ENCODE data around the gene CORO1C. TPM values are rescaled to one million over a fixed set of nuclear protein-coding genes. Genes with fewer than 3 reads are reported as not detected.

Gene CORO1C
- total RNA-seq, 1 experiment from 2014 or later: 138 TPM

- H3K9me3 ChIP-seq (ENCODE audit: control insufficient read depth in 1 of 2, insufficient read depth in 1 of 2, low read depth in 1 of 2, low read length in 2 of 2): no peaks in the 10 kb centered on the region
- peaks cover 23 to 40% of the 10 kb centered on the region in 2 experiments for H3K4me1 ChIP-seq (ENCODE audit: control insufficient read depth in 1 of 2, insufficient read depth in 2 of 2, low read length in 2 of 2)
- DNase-seq (ENCODE audit: low read depth, low spot score): no peak
- H3K27me3 ChIP-seq (ENCODE audit: insufficient read depth, low read length): no peaks in the 10 kb centered on the region
- TF ChIP-seq SP1 (IDR thresholded peaks at IDR 0.05; ENCODE audit: low read depth) (no peak), EZH2phosphoT487 (IDR thresholded peaks at IDR 0.05; ENCODE audit: borderline replicate concordance) (no peak), EZH2 (IDR thresholded peaks at IDR 0.05) (no peak), POLR2AphosphoS5 (IDR thresholded peaks at IDR 0.05; ENCODE audit: low read depth, low read length) (no peak), TCF7L2 (IDR thresholded peaks at IDR 0.05; ENCODE audit: borderline replicate concordance, extremely low read depth, insufficient read depth, insufficient read length) (no peak), YY1 (IDR thresholded peaks at IDR 0.05; ENCODE audit: extremely low read depth, insufficient replicate concordance, low read depth, low read length) (no peak), MAX (IDR thresholded peaks at IDR 0.05) (no peak), FOSL1 (IDR thresholded peaks at IDR 0.05; ENCODE audit: low read depth) (no peak), POLR2A (IDR thresholded peaks at IDR 0.05; ENCODE audit: borderline replicate concordance, extremely low read depth, insufficient read depth, insufficient read length) (no peak), CEBPB (IDR thresholded peaks at IDR 0.05; ENCODE audit: low read depth) (no peak), JUND (IDR thresholded peaks at IDR 0.05) (no peak), SRF (IDR thresholded peaks at IDR 0.05; ENCODE audit: low read depth) (no peak), ZBTB33 (IDR thresholded peaks at IDR 0.05; ENCODE audit: extremely low read depth, insufficient replicate concordance, low read length) (no peak), RAD21 (IDR thresholded peaks at IDR 0.05; ENCODE audit: low read depth) (no peak), CTCF (IDR thresholded peaks at IDR 0.05 in 2 of 3, conservative IDR thresholded peaks at IDR 0.05 in 1 of 3; ENCODE audit: borderline replicate concordance in 1 of 3, insufficient read depth in 1 of 3, low read depth in 2 of 3, low read length in 2 of 3) (no peak), ZNF274 (IDR thresholded peaks at IDR 0.05; ENCODE audit: low read depth, low read length) (no peak)
- TF ChIP-seq, protein P1, sequence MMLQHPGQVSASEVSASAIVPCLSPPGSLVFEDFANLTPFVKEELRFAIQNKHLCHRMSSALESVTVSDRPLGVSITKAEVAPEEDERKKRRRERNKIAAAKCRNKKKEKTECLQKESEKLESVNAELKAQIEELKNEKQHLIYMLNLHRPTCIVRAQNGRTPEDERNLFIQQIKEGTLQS (IDR thresholded peaks at IDR 0.05): no peak
- TF ChIP-seq, protein P2, sequence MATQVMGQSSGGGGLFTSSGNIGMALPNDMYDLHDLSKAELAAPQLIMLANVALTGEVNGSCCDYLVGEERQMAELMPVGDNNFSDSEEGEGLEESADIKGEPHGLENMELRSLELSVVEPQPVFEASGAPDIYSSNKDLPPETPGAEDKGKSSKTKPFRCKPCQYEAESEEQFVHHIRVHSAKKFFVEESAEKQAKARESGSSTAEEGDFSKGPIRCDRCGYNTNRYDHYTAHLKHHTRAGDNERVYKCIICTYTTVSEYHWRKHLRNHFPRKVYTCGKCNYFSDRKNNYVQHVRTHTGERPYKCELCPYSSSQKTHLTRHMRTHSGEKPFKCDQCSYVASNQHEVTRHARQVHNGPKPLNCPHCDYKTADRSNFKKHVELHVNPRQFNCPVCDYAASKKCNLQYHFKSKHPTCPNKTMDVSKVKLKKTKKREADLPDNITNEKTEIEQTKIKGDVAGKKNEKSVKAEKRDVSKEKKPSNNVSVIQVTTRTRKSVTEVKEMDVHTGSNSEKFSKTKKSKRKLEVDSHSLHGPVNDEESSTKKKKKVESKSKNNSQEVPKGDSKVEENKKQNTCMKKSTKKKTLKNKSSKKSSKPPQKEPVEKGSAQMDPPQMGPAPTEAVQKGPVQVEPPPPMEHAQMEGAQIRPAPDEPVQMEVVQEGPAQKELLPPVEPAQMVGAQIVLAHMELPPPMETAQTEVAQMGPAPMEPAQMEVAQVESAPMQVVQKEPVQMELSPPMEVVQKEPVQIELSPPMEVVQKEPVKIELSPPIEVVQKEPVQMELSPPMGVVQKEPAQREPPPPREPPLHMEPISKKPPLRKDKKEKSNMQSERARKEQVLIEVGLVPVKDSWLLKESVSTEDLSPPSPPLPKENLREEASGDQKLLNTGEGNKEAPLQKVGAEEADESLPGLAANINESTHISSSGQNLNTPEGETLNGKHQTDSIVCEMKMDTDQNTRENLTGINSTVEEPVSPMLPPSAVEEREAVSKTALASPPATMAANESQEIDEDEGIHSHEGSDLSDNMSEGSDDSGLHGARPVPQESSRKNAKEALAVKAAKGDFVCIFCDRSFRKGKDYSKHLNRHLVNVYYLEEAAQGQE (IDR thresholded peaks at IDR 0.05; ENCODE audit: low read depth): no peak
- H3K9ac ChIP-seq (ENCODE audit: low read length): no peak overlapping the region
- no peaks in the 10 kb centered on the region for H3K36me3 ChIP-seq (ENCODE audit: control insufficient read depth in 1 of 2, insufficient read depth in 2 of 2, low read length in 2 of 2)
- ChIA-PET POLR2A (no interaction called here), RAD21 (ENCODE audit: low non-redundant PET in 1 of 2, low total read pairs in 2 of 2, uncharacterized antibody in 2 of 2, unreplicated experiment in 2 of 2) (no interaction called here), CTCF (no interaction called here)
- H3K27ac ChIP-seq (ENCODE audit: low read depth, low read length): no peak overlapping the region
- H3K79me2 ChIP-seq (ENCODE audit: insufficient read depth, low read length): no peaks in the 10 kb centered on the region
- intact Hi-C loops (cut with micrococcal nuclease): no loop called here
- no peak overlapping the region for H3K4me2 ChIP-seq (ENCODE audit: low read length)
- H2AFZ ChIP-seq (ENCODE audit: low read depth, low read length, poor library complexity, severe bottlenecking): no peak overlapping the region
- H4K20me1 ChIP-seq (ENCODE audit: insufficient read depth): no peaks in the 10 kb centered on the region
- H3K4me3 ChIP-seq (replicated peaks in 1 of 2; ENCODE audit: low read depth in 1 of 2, low read length in 2 of 2): no peak overlapping the region
- H3K9me2 ChIP-seq (ENCODE audit: insufficient read depth): no peaks in the 10 kb centered on the region
- no TSS peak for BruUV-seq (replicated peaks)
- ATAC-seq: no peak
Measured at GRCh38 chr12:108637222-108637971, 93.9 kb downstream of the CORO1C start.

Data from HCT116 (cell line).